ENCODE data around the gene CFAP43. TPM values are rescaled to one million over a fixed set of nuclear protein-coding genes. Genes with fewer than 3 reads are reported as not detected.

Gene CFAP43
- total RNA-seq, 4 donors from 2014 or later = 0.17 to 0.33 TPM; not detected in 2

DNA sequence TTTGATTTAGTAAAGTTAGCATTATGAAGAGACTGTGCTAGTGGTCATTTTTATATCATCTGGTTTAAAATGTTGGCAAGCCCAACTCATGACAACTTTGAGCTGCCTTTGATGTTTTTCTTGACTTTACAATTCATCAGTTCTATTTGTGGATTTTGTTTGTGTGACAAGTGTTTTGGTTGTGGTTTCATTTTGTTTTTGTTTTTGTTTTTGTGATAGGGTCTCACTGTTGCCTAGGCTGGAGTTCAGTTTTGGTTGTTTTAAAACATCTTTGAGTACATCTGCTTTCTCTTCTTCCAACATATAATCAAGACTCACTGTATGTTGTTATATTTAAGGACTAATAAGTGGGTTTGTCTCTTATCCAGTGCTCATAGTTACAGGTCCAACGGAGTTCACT, 127.7 kb downstream of the CFAP43 start:
- no peak for DNase-seq (ENCODE audit: extremely low spot score)
- Histone ChIP-seq H3K36me3 (no peaks in the 10 kb centered on the region), H3K27me3 (no peaks in the 10 kb centered on the region), H3K4me1 (peaks cover 0 to 6% (median 0%) of the 10 kb centered on the region in 4 donors), H3K4me3 (no peak overlapping the region), H3K9me3 (no peaks in the 10 kb centered on the region), H3K27ac (replicated peaks in 1 of 4) (no peak overlapping the region)
- TF ChIP-seq, protein P1, sequence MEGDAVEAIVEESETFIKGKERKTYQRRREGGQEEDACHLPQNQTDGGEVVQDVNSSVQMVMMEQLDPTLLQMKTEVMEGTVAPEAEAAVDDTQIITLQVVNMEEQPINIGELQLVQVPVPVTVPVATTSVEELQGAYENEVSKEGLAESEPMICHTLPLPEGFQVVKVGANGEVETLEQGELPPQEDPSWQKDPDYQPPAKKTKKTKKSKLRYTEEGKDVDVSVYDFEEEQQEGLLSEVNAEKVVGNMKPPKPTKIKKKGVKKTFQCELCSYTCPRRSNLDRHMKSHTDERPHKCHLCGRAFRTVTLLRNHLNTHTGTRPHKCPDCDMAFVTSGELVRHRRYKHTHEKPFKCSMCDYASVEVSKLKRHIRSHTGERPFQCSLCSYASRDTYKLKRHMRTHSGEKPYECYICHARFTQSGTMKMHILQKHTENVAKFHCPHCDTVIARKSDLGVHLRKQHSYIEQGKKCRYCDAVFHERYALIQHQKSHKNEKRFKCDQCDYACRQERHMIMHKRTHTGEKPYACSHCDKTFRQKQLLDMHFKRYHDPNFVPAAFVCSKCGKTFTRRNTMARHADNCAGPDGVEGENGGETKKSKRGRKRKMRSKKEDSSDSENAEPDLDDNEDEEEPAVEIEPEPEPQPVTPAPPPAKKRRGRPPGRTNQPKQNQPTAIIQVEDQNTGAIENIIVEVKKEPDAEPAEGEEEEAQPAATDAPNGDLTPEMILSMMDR (IDR thresholded peaks at IDR 0.05) = no peak
- TF ChIP-seq POLR2AphosphoS5 (IDR thresholded peaks at IDR 0.05) (no peak), POLR2A (IDR thresholded peaks at IDR 0.05; ENCODE audit: low read depth) (no peak), EP300 (IDR thresholded peaks at IDR 0.05) (no peak)
- 68% methylated on average over 1 of the region's 1 CpG for WGBS
- intact Hi-C loops (cut with DNase I) = no loop called here

- TF ChIP-seq POLR2AphosphoS5 (IDR thresholded peaks at IDR 0.05) (no peak), EP300 (IDR thresholded peaks at IDR 0.05) (no peak)
- Histone ChIP-seq H3K27ac (replicated peaks in 1 of 4) (no peak overlapping the region), H3K27me3 (no peaks in the 10 kb centered on the region), H3K4me3 (no peak overlapping the region), H3K9me3 (no peaks in the 10 kb centered on the region), H3K4me1 (peaks cover 0 to 6% (median 0%) of the 10 kb centered on the region in 4 donors), H3K36me3 (no peaks in the 10 kb centered on the region)
- intact Hi-C loops (cut with DNase I) = no loop called here
- no peak for DNase-seq (ENCODE audit: extremely low spot score)
- WGBS = 53% methylated on average over 1 of the region's 1 CpG
Observed at GRCh38 chr10:104103956-104104355, 128.2 kb downstream of the CFAP43 start.

GRCh38 chr10:104101902-104102301, 130.3 kb downstream of the CFAP43 start:
- Histone ChIP-seq H3K27ac (replicated peaks in 1 of 4) (no peak overlapping the region), H3K4me1 (peaks cover 0 to 6% (median 0%) of the 10 kb centered on the region in 4 donors), H3K27me3 (no peaks in the 10 kb centered on the region), H3K9me3 (peaks cover 0 to 4% (median 0%) of the 10 kb centered on the region in 4 donors), H3K36me3 (no peaks in the 10 kb centered on the region), H3K4me3 (no peak overlapping the region)
- DNase-seq (ENCODE audit: extremely low spot score) = no peak
- intact Hi-C loops (cut with DNase I) = no loop called here
- 88% methylated on average over 1 of the region's 1 CpG for WGBS
- no peak for TF ChIP-seq EP300 (IDR thresholded peaks at IDR 0.05)
- TF ChIP-seq POLR2A (IDR thresholded peaks at IDR 0.05; ENCODE audit: low read depth) = no peak
- no peak for TF ChIP-seq POLR2AphosphoS5 (IDR thresholded peaks at IDR 0.05)
- TF ChIP-seq, protein P1 (IDR thresholded peaks at IDR 0.05) = no peak

GRCh38 chr10:104100795-104101194, 131.4 kb downstream of the CFAP43 start:
- H3K27ac ChIP-seq (replicated peaks in 1 of 4) = no peak overlapping the region
- WGBS = 0% methylated on average over 1 of the region's 1 CpG
- DNase-seq (ENCODE audit: extremely low spot score) = no peak
- H3K9me3 ChIP-seq = peaks cover 0 to 7% (median 0%) of the 10 kb centered on the region in 4 donors
- H3K4me3 ChIP-seq = no peak overlapping the region
- no peaks in the 10 kb centered on the region for H3K36me3 ChIP-seq
- peaks cover 0 to 6% (median 0%) of the 10 kb centered on the region in 4 donors for H3K4me1 ChIP-seq
- no peaks in the 10 kb centered on the region for H3K27me3 ChIP-seq
- TF ChIP-seq POLR2AphosphoS5 (IDR thresholded peaks at IDR 0.05) = no peak
- TF ChIP-seq POLR2A (IDR thresholded peaks at IDR 0.05; ENCODE audit: low read depth) = no peak
- TF ChIP-seq, protein P1 (IDR thresholded peaks at IDR 0.05) = no peak
- TF ChIP-seq EP300 (IDR thresholded peaks at IDR 0.05) = no peak
- intact Hi-C loops (cut with DNase I) = no loop called here

DNA sequence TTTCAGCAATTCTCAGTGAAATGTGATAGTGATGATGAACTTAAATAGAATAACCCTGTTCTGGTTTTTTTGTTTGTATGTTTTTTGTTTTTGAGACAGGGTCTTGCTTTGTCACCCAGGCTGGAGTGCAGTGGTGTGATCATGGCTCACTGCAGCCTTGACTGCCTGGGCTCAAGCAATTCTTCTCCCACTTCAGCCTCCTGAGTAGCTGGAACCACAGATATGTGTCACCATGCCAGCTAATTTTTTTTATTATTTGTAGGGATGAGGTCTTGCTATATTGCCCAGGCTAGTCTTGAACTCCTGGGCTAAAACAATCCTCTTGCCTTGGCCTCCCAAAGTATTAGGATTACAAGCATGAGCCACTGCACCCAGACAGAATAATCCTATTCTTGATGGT, 132.2 kb downstream of the CFAP43 start:
- Histone ChIP-seq H3K36me3 (no peaks in the 10 kb centered on the region), H3K27me3 (no peaks in the 10 kb centered on the region), H3K27ac (replicated peaks in 1 of 4) (no peak overlapping the region), H3K9me3 (peaks cover 0 to 7% (median 0%) of the 10 kb centered on the region in 4 donors), H3K4me1 (peaks cover 0 to 6% (median 0%) of the 10 kb centered on the region in 4 donors), H3K4me3 (no peak overlapping the region)
- TF ChIP-seq EP300 (IDR thresholded peaks at IDR 0.05) (no peak), POLR2A (IDR thresholded peaks at IDR 0.05; ENCODE audit: low read depth) (no peak), POLR2AphosphoS5 (IDR thresholded peaks at IDR 0.05) (no peak)
- TF ChIP-seq, protein P1 (IDR thresholded peaks at IDR 0.05) = no peak
- intact Hi-C loops (cut with DNase I) = no loop called here
- DNase-seq (ENCODE audit: extremely low spot score) = no peak

Data from esophagus muscularis mucosa (tissue), 4 donors.